Fibroblast of villous mesenchyme (primary cell): Measurements from ENCODE around the gene CENPQ. TPM values are rescaled to one million over a fixed set of nuclear protein-coding genes. Genes with fewer than 3 reads are reported as not detected.

Source experiments
- DNase-seq: peaks from one replicate; pipeline ENCODE4 v3.0.0-alpha.2; 2010; ENCODE audit warnings: low read depth
- H3K4me3 ChIP-seq: 2 replicates; pipeline ENCODE4 v1.5.1; 2011; ENCODE audit warnings: low read depth, mild to moderate bottlenecking, low read length
- CTCF ChIP-seq: IDR thresholded peaks from 2 replicates; pipeline ENCODE4 v1.5.1; 2012; ENCODE audit warnings: low read depth, mild to moderate bottlenecking, low read length; ENCODE audit not compliant: insufficient read depth
- total RNA-seq: library from RNA; depleted of rRNA; stranded (reverse); fragments of >200 nt; gene quantifications from 2 replicates; pipeline ENCODE4 v1.2.3, GENCODE V29; 2012

Gene CENPQ
- total RNA-seq, 1 donor: 7.8 TPM

- no peak for TF ChIP-seq CTCF
- DNase-seq: no peak
- no peak overlapping the region for H3K4me3 ChIP-seq
These were observed 75.9 kb downstream of the CENPQ start for GRCh38 chr6:49539102-49539501.

GRCh38 chr6:49540614-49541013 is 77.4 kb downstream of the CENPQ start:
- DNase-seq: no peak
- no peak overlapping the region for H3K4me3 ChIP-seq
- no peak for TF ChIP-seq CTCF

- no peak for TF ChIP-seq CTCF
- DNase-seq: peak; percentile 93
- H3K4me3 ChIP-seq: no peak overlapping the region
These were observed 78.1 kb downstream of the CENPQ start for GRCh38 chr6:49541210-49541724.

- no peak overlapping the region for H3K4me3 ChIP-seq
- TF ChIP-seq CTCF: no peak
- no peak for DNase-seq
These were observed 78.8 kb downstream of the CENPQ start for GRCh38 chr6:49541936-49542335.

Other genes starting within 250 kb of the CENPQ start
- 12.9 and 16.0 TPM in 2 replicates for gene MMUT, start 117 bp upstream of the CENPQ start, total RNA-seq
- not detected in 2 replicates for gene GLYATL3, start 36.6 kb downstream of the CENPQ start, total RNA-seq
- 0.43 and 1.6 TPM in 2 replicates for gene C6orf141, start 87.3 kb downstream of the CENPQ start, total RNA-seq
- gene RHAG, start 173.5 kb downstream of the CENPQ start, total RNA-seq: not detected in 2 replicates